H9 (cell line): ENCODE measurements around the gene PLEK2. TPM values are rescaled to one million over a fixed set of nuclear protein-coding genes. Genes with fewer than 3 reads are reported as not detected.

ENCODE experiments used
- DNase-seq: peaks from one replicate; pipeline ENCODE4 v3.0.0-alpha.2; 2017
- H2AFZ ChIP-seq: one replicate; pipeline ENCODE4 v1.6.1; 2013; ENCODE audit warnings: mild to moderate bottlenecking, low read length, control low read depth, moderate library complexity
- H2AK5ac ChIP-seq: 2 replicates; pipeline ENCODE4 v1.6.1; 2013; ENCODE audit warnings: low read length, control low read depth, mixed read lengths; ENCODE audit not compliant: insufficient read length
- H2BK120ac ChIP-seq: one replicate; pipeline ENCODE4 v1.6.1; 2013; ENCODE audit warnings: low read depth, mild to moderate bottlenecking, low read length, control low read depth, inconsistent platforms; ENCODE audit not compliant: poor library complexity, severe bottlenecking
- H2BK12ac ChIP-seq: 2 replicates; pipeline ENCODE4 v1.6.1; 2013; ENCODE audit warnings: low read length, control low read depth, mixed read lengths, low read depth; ENCODE audit not compliant: insufficient read length
- H2BK15ac ChIP-seq: 2 replicates; pipeline ENCODE4 v1.6.1; 2013; ENCODE audit warnings: low read depth, low read length, control low read depth
- H2BK20ac ChIP-seq: one replicate; pipeline ENCODE4 v1.6.1; 2013; ENCODE audit warnings: low read depth, mild to moderate bottlenecking, low read length, control low read depth, inconsistent platforms; ENCODE audit not compliant: poor library complexity, severe bottlenecking
- H2BK5ac ChIP-seq: 2 replicates; pipeline ENCODE4 v1.6.1; 2013; ENCODE audit warnings: low read length, control low read depth, mixed read lengths; ENCODE audit not compliant: insufficient read length
- H3K14ac ChIP-seq: 2 replicates; pipeline ENCODE4 v1.6.1; 2013; ENCODE audit warnings: low read length, control low read depth; ENCODE audit not compliant: insufficient read depth
- H3K18ac ChIP-seq: 2 replicates; pipeline ENCODE4 v1.6.1; 2013; ENCODE audit warnings: low read depth, mild to moderate bottlenecking, mixed read lengths, low read length, control low read depth; ENCODE audit not compliant: insufficient read length
- H3K23ac ChIP-seq: 2 replicates; pipeline ENCODE4 v1.6.1; 2013; ENCODE audit warnings: low read length, control low read depth, mixed read lengths, low read depth; ENCODE audit not compliant: insufficient read length
- H3K23me2 ChIP-seq: 2 replicates; pipeline ENCODE4 v1.6.1; 2013; ENCODE audit warnings: low read depth, mild to moderate bottlenecking, mixed read lengths, low read length, control low read depth; ENCODE audit not compliant: insufficient read length, poor library complexity, severe bottlenecking
- H3K27ac ChIP-seq: 2 replicates; pipeline ENCODE4 v1.5.1; 2013; ENCODE audit warnings: low read length, control low read depth, mixed read lengths, low read depth; ENCODE audit not compliant: insufficient read length
- H3K27me3 ChIP-seq: 2 replicates; pipeline ENCODE4 v1.6.1; 2013; ENCODE audit warnings: low read length, control low read depth, inconsistent platforms; ENCODE audit not compliant: insufficient read depth
- H3K4ac ChIP-seq: 2 replicates; pipeline ENCODE4 v1.6.1; 2013; ENCODE audit warnings: low read depth, mild to moderate bottlenecking, control low read depth, inconsistent platforms, low read length, moderate library complexity
- H3K4me1 ChIP-seq: 2 replicates; pipeline ENCODE4 v1.6.1; 2013; ENCODE audit warnings: low read length, control low read depth, inconsistent platforms; ENCODE audit not compliant: insufficient read depth
- H3K4me2 ChIP-seq: 2 replicates; pipeline ENCODE4 v1.6.1; 2013; ENCODE audit warnings: low read length, control low read depth, mixed read lengths; ENCODE audit not compliant: insufficient read length, insufficient read depth
- H3K56ac ChIP-seq: 2 replicates; pipeline ENCODE4 v1.6.1; 2013; ENCODE audit warnings: low read depth, mild to moderate bottlenecking, mixed read lengths, low read length, control low read depth; ENCODE audit not compliant: insufficient read length
- H3K79me1 ChIP-seq: 2 replicates; pipeline ENCODE4 v1.6.1; 2013; ENCODE audit warnings: low read depth, mild to moderate bottlenecking, moderate library complexity, low read length, control low read depth, inconsistent platforms; ENCODE audit not compliant: insufficient read depth, poor library complexity, severe bottlenecking
- H3K79me2 ChIP-seq: 2 replicates; pipeline ENCODE4 v1.6.1; 2013; ENCODE audit warnings: low read length, control low read depth, inconsistent platforms; ENCODE audit not compliant: insufficient read depth
- H3K9ac ChIP-seq: 2 replicates; pipeline ENCODE4 v1.6.1; 2013; ENCODE audit warnings: low read length, control low read depth, mixed read lengths; ENCODE audit not compliant: insufficient read length; ENCODE audit errors: extremely low read depth
- H3K9me3 ChIP-seq: one replicate; pipeline ENCODE4 v1.6.1; 2013; ENCODE audit warnings: low read depth, low read length, inconsistent platforms; ENCODE audit not compliant: control insufficient read depth
- H3T11ph ChIP-seq: one replicate; pipeline ENCODE4 v1.6.1; 2013; ENCODE audit warnings: mild to moderate bottlenecking, low read length, control low read depth, inconsistent platforms
- H4K20me1 ChIP-seq: one replicate; pipeline ENCODE4 v1.6.1; 2013; ENCODE audit not compliant: control insufficient read depth, insufficient read length, insufficient read depth
- H4K5ac ChIP-seq: 2 replicates; pipeline ENCODE4 v1.6.1; 2013; ENCODE audit warnings: low read depth, mild to moderate bottlenecking, mixed read lengths, low read length, control low read depth; ENCODE audit not compliant: insufficient read length
- H4K8ac ChIP-seq: replicated peaks from 2 replicates; pipeline ENCODE4 v1.6.1; 2013; ENCODE audit warnings: low read length, control low read depth, mixed read lengths, low read depth; ENCODE audit not compliant: insufficient read length
- H4K91ac ChIP-seq: 2 replicates; pipeline ENCODE4 v1.6.1; 2013; ENCODE audit warnings: low read depth, mild to moderate bottlenecking, moderate library complexity, mixed read lengths, low read length, control low read depth; ENCODE audit not compliant: insufficient read length
- H3K27ac Mint-ChIP-seq, 3 experiments: 2 replicates in 2 of 3; 3 replicates in 1 of 3; pipeline ENCODE4 v1.8.0; 2020 to 2021; ENCODE audit warnings: mixed read lengths in 3 of 3, mild to moderate bottlenecking in 1 of 3, moderate library complexity in 1 of 3
- H3K27me3 Mint-ChIP-seq: 2 replicates; pipeline ENCODE4 v1.8.0; 2021; ENCODE audit warnings: low read depth, mild to moderate bottlenecking, moderate library complexity, mixed read lengths
- H3K36me3 Mint-ChIP-seq, 3 experiments: 2 replicates in 2 of 3; 3 replicates in 1 of 3; pipeline ENCODE4 v1.8.0; 2020 to 2021; ENCODE audit warnings: low read depth in 3 of 3, mixed read lengths in 3 of 3; ENCODE audit not compliant: insufficient read depth in 1 of 3
- H3K4me1 Mint-ChIP-seq, 2 experiments: 2 replicates each; pipeline ENCODE4 v1.8.0; 2020; ENCODE audit warnings: mixed read lengths in 2 of 2
- H3K4me3 Mint-ChIP-seq, 2 experiments: 2 replicates in 1 of 2; 3 replicates in 1 of 2; pipeline ENCODE4 v1.8.0; 2020 to 2021; ENCODE audit warnings: mild to moderate bottlenecking in 2 of 2, mixed read lengths in 2 of 2, moderate library complexity in 1 of 2
- H3K9me3 Mint-ChIP-seq, 2 experiments: 2 replicates in 1 of 2; 3 replicates in 1 of 2; pipeline ENCODE4 v1.8.0; 2020; ENCODE audit warnings: mild to moderate bottlenecking in 2 of 2, mixed read lengths in 2 of 2, moderate library complexity in 1 of 2
- WGBS: extraction: QIAGEN DNeasy Blood & Tissue Kit; methylation state at CpG from one replicate; pipeline ENCODE4 v1.1.7; 2013; ENCODE audit warnings: missing lambda C conversion rate, low lambda C conversion rate, mixed read lengths; ENCODE audit not compliant: insufficient read length; ENCODE audit errors: extremely low coverage; 5-methylcytosine and 5-hydroxymethylcytosine counted together
- total RNA-seq: library from RNA; stranded (reverse); gene quantifications from 2 replicates; pipeline ENCODE4 v1.2.1, GENCODE V29; 2021
- TF ChIP-seq, protein P1 (sequence below): fragments of 200-600 bp; sonication (generic); conservative IDR thresholded peaks from 3 replicates; pipeline ENCODE4 v1.8.0; 2021; ENCODE audit warnings: antibody characterized with exemption, mild to moderate bottlenecking

PLEK2 gene
- total RNA-seq, 1 experiment from 2014 or later = not detected

DNA sequence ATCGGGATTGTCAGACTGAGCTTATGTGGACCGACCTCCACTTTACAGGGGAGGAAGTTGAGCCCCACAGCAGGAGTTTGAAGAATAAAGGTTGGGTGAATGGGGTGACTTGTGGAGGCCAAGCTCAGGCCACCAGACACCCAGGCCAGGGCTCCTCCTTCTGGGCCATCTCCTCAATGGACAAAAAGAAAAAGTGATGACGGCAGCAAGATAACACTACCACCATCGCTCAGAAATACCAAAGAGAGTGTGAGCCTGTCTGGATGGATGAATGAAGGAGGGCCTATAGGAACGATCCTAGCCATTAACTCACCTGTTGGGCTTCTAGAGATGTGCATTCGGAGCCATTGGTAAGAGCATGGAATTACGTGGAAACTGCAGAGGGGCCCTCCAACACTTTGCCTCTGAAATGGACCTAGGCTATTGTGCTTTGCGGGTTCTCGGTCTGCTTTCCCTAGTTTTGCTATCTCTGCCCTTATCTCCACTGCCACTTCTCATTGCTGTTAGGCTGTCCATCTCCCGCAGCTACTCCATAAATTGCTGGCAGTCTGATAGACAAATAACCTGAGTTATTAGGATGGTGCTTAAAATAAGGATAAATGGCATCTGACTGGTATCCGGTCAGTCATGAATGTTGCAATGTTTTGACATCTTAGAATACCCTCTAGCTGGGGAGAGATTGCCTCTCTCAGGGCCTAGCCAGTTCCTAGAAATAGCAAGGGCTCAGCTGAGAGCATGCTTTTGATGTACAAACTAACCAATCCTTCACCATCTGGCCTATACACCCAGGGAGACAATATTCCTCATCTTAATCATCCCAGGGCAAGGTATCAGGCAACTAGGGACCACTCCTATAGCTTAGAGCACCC, 9.6 kb upstream of the PLEK2 start:
- Histone ChIP-seq H3K79me2 (no peaks in the 10 kb centered on the region), H3K18ac (no peak overlapping the region), H3K4ac (no peak overlapping the region), H3K14ac (no peak overlapping the region), H2AFZ (no peak overlapping the region), H2AK5ac (no peak overlapping the region), H3K27me3 (no peaks in the 10 kb centered on the region), H3K79me1 (no peaks in the 10 kb centered on the region), H4K8ac (no peak overlapping the region), H2BK120ac (no peak overlapping the region), H3K27ac (no peak overlapping the region), H3K4me1 (no peaks in the 10 kb centered on the region), H3K4me2 (no peak overlapping the region), H3K23me2 (no peaks in the 10 kb centered on the region), H4K20me1 (no peaks in the 10 kb centered on the region), H3K9me3 (no peaks in the 10 kb centered on the region), H4K5ac (no peak overlapping the region), H4K91ac (no peak overlapping the region), H3T11ph (no peak overlapping the region), H3K23ac (no peak overlapping the region), H2BK20ac (no peak overlapping the region), H3K56ac (no peak overlapping the region), H3K9ac (no peak overlapping the region), H2BK12ac (no peak overlapping the region), H2BK15ac (no peak overlapping the region), H2BK5ac (no peak overlapping the region)
- Mint-ChIP-seq H3K27ac (no peak overlapping the region; a peak in 1 of 7 replicates), H3K4me1 (peaks cover 2 to 5% of the 10 kb centered on the region in 2 experiments; a peak in 1 of 4 replicates), H3K9me3 (no peaks in the 10 kb centered on the region), H3K27me3 (no peaks in the 10 kb centered on the region; the same call in 1 of the 2 replicates), H3K36me3 (no peaks in the 10 kb centered on the region), H3K4me3 (no peak overlapping the region)
- no CpG with 5 or more reads among the region's 11 CpGs for WGBS
- TF ChIP-seq, protein P1, sequence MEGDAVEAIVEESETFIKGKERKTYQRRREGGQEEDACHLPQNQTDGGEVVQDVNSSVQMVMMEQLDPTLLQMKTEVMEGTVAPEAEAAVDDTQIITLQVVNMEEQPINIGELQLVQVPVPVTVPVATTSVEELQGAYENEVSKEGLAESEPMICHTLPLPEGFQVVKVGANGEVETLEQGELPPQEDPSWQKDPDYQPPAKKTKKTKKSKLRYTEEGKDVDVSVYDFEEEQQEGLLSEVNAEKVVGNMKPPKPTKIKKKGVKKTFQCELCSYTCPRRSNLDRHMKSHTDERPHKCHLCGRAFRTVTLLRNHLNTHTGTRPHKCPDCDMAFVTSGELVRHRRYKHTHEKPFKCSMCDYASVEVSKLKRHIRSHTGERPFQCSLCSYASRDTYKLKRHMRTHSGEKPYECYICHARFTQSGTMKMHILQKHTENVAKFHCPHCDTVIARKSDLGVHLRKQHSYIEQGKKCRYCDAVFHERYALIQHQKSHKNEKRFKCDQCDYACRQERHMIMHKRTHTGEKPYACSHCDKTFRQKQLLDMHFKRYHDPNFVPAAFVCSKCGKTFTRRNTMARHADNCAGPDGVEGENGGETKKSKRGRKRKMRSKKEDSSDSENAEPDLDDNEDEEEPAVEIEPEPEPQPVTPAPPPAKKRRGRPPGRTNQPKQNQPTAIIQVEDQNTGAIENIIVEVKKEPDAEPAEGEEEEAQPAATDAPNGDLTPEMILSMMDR = no peak
- no peak for DNase-seq
